HG03045 (cell line): ENCODE measurements around the gene MRPL34.

ENCODE experiments used
- ATAC-seq: cut with Tn5 transposase; IDR thresholded peaks from one replicate; pipeline ENCODE4 v1.9.1; 2021; ENCODE audit warnings: mild to moderate bottlenecking, moderate library complexity; ENCODE audit not compliant: unreplicated experiment

The MRPL34 gene

GRCh38 chr19:17309198-17309964, 3.7 kb downstream of the MRPL34 start, which contains the start of gene DDA1:
DDA1 (plus strand) TSS chr19:17309563; CDS start chr19:17309655, 92 bp downstream.
- peak; percentile 64 for ATAC-seq

- ATAC-seq: no peak
These were observed 4.3 kb downstream of the MRPL34 start for GRCh38 chr19:17309965-17310461.

- no peak for ATAC-seq
These were observed 6.0 kb downstream of the MRPL34 start for GRCh38 chr19:17311455-17312188.

GRCh38 chr19:17312189-17313113, 6.8 kb downstream of the MRPL34 start:
- no peak for ATAC-seq

GRCh38 chr19:17314007-17314593, 8.4 kb downstream of the MRPL34 start:
- ATAC-seq: no peak

GRCh38 chr19:17318966-17319365, 13.3 kb downstream of the MRPL34 start:
- ATAC-seq: no peak

- ATAC-seq: no peak
These were observed 14.0 kb downstream of the MRPL34 start for GRCh38 chr19:17319473-17320238.

- no peak for ATAC-seq
These were observed 14.8 kb downstream of the MRPL34 start for GRCh38 chr19:17320435-17320834.

GRCh38 chr19:17321655-17322489, 16.2 kb downstream of the MRPL34 start:
- ATAC-seq: no peak

- no peak for ATAC-seq
These were observed 17.2 kb downstream of the MRPL34 start for GRCh38 chr19:17322854-17323253.

GRCh38 chr19:17323300-17323963, 17.8 kb downstream of the MRPL34 start:
- ATAC-seq: no peak

GRCh38 chr19:17323964-17324332, 18.3 kb downstream of the MRPL34 start:
- no peak for ATAC-seq

- no peak for ATAC-seq
These were observed 18.9 kb downstream of the MRPL34 start for GRCh38 chr19:17324357-17325114.

- ATAC-seq: no peak
These were observed 19.5 kb downstream of the MRPL34 start for GRCh38 chr19:17325133-17325532.

GRCh38 chr19:17325881-17326594, 20.4 kb downstream of the MRPL34 start:
- ATAC-seq: no peak

GRCh38 chr19:17326595-17326966, 20.9 kb downstream of the MRPL34 start:
- no peak for ATAC-seq

GRCh38 chr19:17327068-17327653, 21.5 kb downstream of the MRPL34 start:
- no peak for ATAC-seq
